HG03095 (cell line): ENCODE measurements around the gene RASSF4.
A peak's percentile ranks its signal among the peaks of the same experiment; 100 is the strongest.

Experiments used
- ATAC-seq: cut with Tn5 transposase; IDR thresholded peaks from one replicate; pipeline ENCODE4 v1.9.1; 2021; ENCODE audit warnings: moderate library complexity; ENCODE audit not compliant: unreplicated experiment

The RASSF4 gene

GRCh38 chr10:44926751-44927351 lies 32.8 kb upstream of the RASSF4 start:
- ATAC-seq = no peak

- no peak for ATAC-seq
Observed at GRCh38 chr10:44927352-44927751, 32.2 kb upstream of the RASSF4 start.

- no peak for ATAC-seq
Observed at GRCh38 chr10:44928462-44928861, 31.1 kb upstream of the RASSF4 start.

- no peak for ATAC-seq
Observed at GRCh38 chr10:44929356-44930255, 30.0 kb upstream of the RASSF4 start.

- no peak for ATAC-seq
Observed at GRCh38 chr10:44930904-44931620, 28.5 kb upstream of the RASSF4 start.

- ATAC-seq = no peak
Observed at GRCh38 chr10:44931621-44932516, 27.7 kb upstream of the RASSF4 start.

GRCh38 chr10:44932517-44933450 lies 26.8 kb upstream of the RASSF4 start:
- peak; percentile 98 for ATAC-seq

GRCh38 chr10:44933451-44934321 lies 25.9 kb upstream of the RASSF4 start:
- ATAC-seq = no peak

- no peak for ATAC-seq
Observed at GRCh38 chr10:44934416-44935200, 25.0 kb upstream of the RASSF4 start.

- ATAC-seq = no peak
Observed at GRCh38 chr10:44935201-44935965, 24.2 kb upstream of the RASSF4 start.

GRCh38 chr10:44935966-44936295 lies 23.7 kb upstream of the RASSF4 start:
- no peak for ATAC-seq

GRCh38 chr10:44936314-44936975 lies 23.2 kb upstream of the RASSF4 start:
- no peak for ATAC-seq

GRCh38 chr10:44937196-44938005 lies 22.2 kb upstream of the RASSF4 start:
- ATAC-seq = no peak

GRCh38 chr10:44938956-44939355 lies 20.6 kb upstream of the RASSF4 start:
- ATAC-seq = no peak

GRCh38 chr10:44939691-44940401 lies 19.8 kb upstream of the RASSF4 start:
- ATAC-seq = no peak
